Stimulated activated naive CD8-positive, alpha-beta T cell treated with anti-CD3 and anti-CD28 coated beads, Interleukin-15, Interleukin-2, amounts not matched to agents 100 ng/mL and 50 ng/mL, for 24 hours (primary cell): ENCODE measurements around the gene CAND2.

Experiments used
- H3K27ac Mint-ChIP-seq: one replicate; pipeline ENCODE4 v1.8.0; 2021; ENCODE audit warnings: mild to moderate bottlenecking, mixed read lengths
- H3K27me3 Mint-ChIP-seq: one replicate; pipeline ENCODE4 v1.8.0; 2021; ENCODE audit warnings: mixed read lengths
- H3K36me3 Mint-ChIP-seq: one replicate; pipeline ENCODE4 v1.8.0; 2021; ENCODE audit warnings: low read depth, mixed read lengths
- H3K4me1 Mint-ChIP-seq: one replicate; pipeline ENCODE4 v1.8.0; 2021; ENCODE audit warnings: low read depth, mixed read lengths
- H3K4me3 Mint-ChIP-seq: one replicate; pipeline ENCODE4 v1.8.0; 2021; ENCODE audit warnings: mild to moderate bottlenecking, mixed read lengths
- H3K9me3 Mint-ChIP-seq: one replicate; pipeline ENCODE4 v1.8.0; 2021; ENCODE audit warnings: mixed read lengths

CAND2 gene

GRCh38 chr3:12825156-12825555 is 28.7 kb downstream of the CAND2 start:
- H3K27me3 Mint-ChIP-seq = no peaks in the 10 kb centered on the region
- H3K27ac Mint-ChIP-seq = no peak overlapping the region
- H3K4me3 Mint-ChIP-seq = no peak overlapping the region
- H3K9me3 Mint-ChIP-seq = no peaks in the 10 kb centered on the region
- no peaks in the 10 kb centered on the region for H3K36me3 Mint-ChIP-seq
- no peaks in the 10 kb centered on the region for H3K4me1 Mint-ChIP-seq

GRCh38 chr3:12828751-12829150 is 32.3 kb downstream of the CAND2 start:
- no peaks in the 10 kb centered on the region for H3K27me3 Mint-ChIP-seq
- no peak overlapping the region for H3K27ac Mint-ChIP-seq
- H3K9me3 Mint-ChIP-seq = no peaks in the 10 kb centered on the region
- H3K4me1 Mint-ChIP-seq = no peaks in the 10 kb centered on the region
- H3K4me3 Mint-ChIP-seq = no peak overlapping the region
- peaks cover 29% of the 10 kb centered on the region for H3K36me3 Mint-ChIP-seq

DNA sequence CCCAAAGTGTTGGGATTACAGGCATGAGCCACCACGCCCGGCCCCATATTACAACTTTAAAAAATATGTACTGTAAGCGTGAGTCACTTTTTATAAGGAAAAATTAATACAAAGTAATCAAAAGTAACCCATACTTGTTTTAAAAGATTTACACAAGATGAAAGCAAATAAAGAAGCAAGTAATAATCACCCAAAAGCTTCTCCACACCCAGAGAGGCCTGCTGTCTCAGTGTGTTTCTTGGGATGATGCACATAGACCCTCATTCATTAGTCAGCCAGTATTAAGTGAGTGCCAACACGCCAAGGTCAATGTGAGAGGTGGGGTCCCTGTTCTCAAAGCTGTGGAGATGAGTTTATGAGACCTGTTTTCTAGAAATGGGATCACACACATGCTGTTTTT is 32.9 kb downstream of the CAND2 start:
- Mint-ChIP-seq H3K4me3 (no peak overlapping the region), H3K27me3 (no peaks in the 10 kb centered on the region), H3K36me3 (peaks cover 35% of the 10 kb centered on the region), H3K27ac (no peak overlapping the region), H3K4me1 (no peaks in the 10 kb centered on the region), H3K9me3 (no peaks in the 10 kb centered on the region)

GRCh38 chr3:12829886-12830784 is 33.7 kb downstream of the CAND2 start:
- H3K4me3 Mint-ChIP-seq = no peak overlapping the region

DNA sequence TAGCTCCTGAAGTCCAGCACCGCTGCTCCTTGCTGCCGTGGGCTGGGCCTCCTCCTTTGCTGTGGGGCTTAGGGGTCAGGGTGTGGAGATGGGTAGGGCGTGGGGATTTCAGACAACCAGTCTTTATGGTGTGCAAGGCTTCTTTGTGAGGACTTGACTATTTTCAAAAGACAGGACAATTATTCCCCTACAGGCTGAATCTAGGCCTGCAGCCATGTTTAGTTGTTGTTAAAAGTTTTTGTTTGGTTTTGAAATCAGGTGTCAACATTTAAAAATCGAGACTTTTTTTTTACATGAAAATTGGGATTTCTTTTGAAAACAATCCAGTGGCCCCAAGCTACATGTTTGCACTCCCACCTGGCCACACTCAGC is 34.3 kb downstream of the CAND2 start:
- Mint-ChIP-seq H3K4me1 (peaks cover 6% of the 10 kb centered on the region), H3K4me3 (no peak overlapping the region), H3K27me3 (no peaks in the 10 kb centered on the region), H3K27ac (no peak overlapping the region), H3K9me3 (no peaks in the 10 kb centered on the region), H3K36me3 (peaks cover 49% of the 10 kb centered on the region)

More at GRCh38 chr3:12829886-12830784, 33.7 kb downstream of the CAND2 start:
- H3K27ac Mint-ChIP-seq = peak overlapping the region; percentile 16
- peaks cover 43% of the 10 kb centered on the region for H3K36me3 Mint-ChIP-seq
- H3K4me1 Mint-ChIP-seq = peaks cover 1% of the 10 kb centered on the region
- H3K9me3 Mint-ChIP-seq = no peaks in the 10 kb centered on the region
- no peaks in the 10 kb centered on the region for H3K27me3 Mint-ChIP-seq

- H3K9me3 Mint-ChIP-seq = no peaks in the 10 kb centered on the region
- H3K4me3 Mint-ChIP-seq = no peak overlapping the region
- H3K4me1 Mint-ChIP-seq = peaks cover 7% of the 10 kb centered on the region
- no peak overlapping the region for H3K27ac Mint-ChIP-seq
- H3K36me3 Mint-ChIP-seq = peaks cover 55% of the 10 kb centered on the region
- no peaks in the 10 kb centered on the region for H3K27me3 Mint-ChIP-seq
These were observed 34.9 kb downstream of the CAND2 start for GRCh38 chr3:12831301-12831866.

- Mint-ChIP-seq H3K4me1 (peaks cover 18% of the 10 kb centered on the region), H3K4me3 (no peak overlapping the region), H3K27ac (peak overlapping the region; percentile 79), H3K9me3 (no peaks in the 10 kb centered on the region), H3K27me3 (no peaks in the 10 kb centered on the region), H3K36me3 (peaks cover 67% of the 10 kb centered on the region)
These were observed 36.1 kb downstream of the CAND2 start for GRCh38 chr3:12832350-12833221.

- peak overlapping the region; percentile 79 for H3K27ac Mint-ChIP-seq
- H3K27me3 Mint-ChIP-seq = no peaks in the 10 kb centered on the region
- H3K36me3 Mint-ChIP-seq = peaks cover 76% of the 10 kb centered on the region
- peak overlapping the region; percentile 26 for H3K4me3 Mint-ChIP-seq
- no peaks in the 10 kb centered on the region for H3K9me3 Mint-ChIP-seq
- H3K4me1 Mint-ChIP-seq = peaks cover 27% of the 10 kb centered on the region
These were observed 37.0 kb downstream of the CAND2 start for GRCh38 chr3:12833222-12834161.

GRCh38 chr3:12835052-12835665 is 38.7 kb downstream of the CAND2 start:
- peaks cover 93% of the 10 kb centered on the region for H3K36me3 Mint-ChIP-seq

GRCh38 chr3:12837295-12837986 is 41.0 kb downstream of the CAND2 start:
- Mint-ChIP-seq H3K36me3 (peaks cover 88% of the 10 kb centered on the region), H3K27ac (peak overlapping the region; percentile 91), H3K27me3 (no peaks in the 10 kb centered on the region), H3K4me3 (peak overlapping the region; percentile 98), H3K4me1 (peaks cover 56% of the 10 kb centered on the region), H3K9me3 (no peaks in the 10 kb centered on the region)

More at GRCh38 chr3:12835052-12835665, 38.7 kb downstream of the CAND2 start:
- H3K27me3 Mint-ChIP-seq = no peaks in the 10 kb centered on the region
- no peaks in the 10 kb centered on the region for H3K9me3 Mint-ChIP-seq
- H3K4me1 Mint-ChIP-seq = peaks cover 43% of the 10 kb centered on the region
- H3K4me3 Mint-ChIP-seq = no peak overlapping the region
- H3K27ac Mint-ChIP-seq = peak overlapping the region; percentile 67

GRCh38 chr3:12838179-12838965 is 41.9 kb downstream of the CAND2 start:
- H3K27me3 Mint-ChIP-seq = no peaks in the 10 kb centered on the region
- peaks cover 56% of the 10 kb centered on the region for H3K4me1 Mint-ChIP-seq
- peaks cover 80% of the 10 kb centered on the region for H3K36me3 Mint-ChIP-seq
- H3K4me3 Mint-ChIP-seq = peak overlapping the region; percentile 98
- H3K9me3 Mint-ChIP-seq = no peaks in the 10 kb centered on the region
- H3K27ac Mint-ChIP-seq = peak overlapping the region; percentile 99

DNA sequence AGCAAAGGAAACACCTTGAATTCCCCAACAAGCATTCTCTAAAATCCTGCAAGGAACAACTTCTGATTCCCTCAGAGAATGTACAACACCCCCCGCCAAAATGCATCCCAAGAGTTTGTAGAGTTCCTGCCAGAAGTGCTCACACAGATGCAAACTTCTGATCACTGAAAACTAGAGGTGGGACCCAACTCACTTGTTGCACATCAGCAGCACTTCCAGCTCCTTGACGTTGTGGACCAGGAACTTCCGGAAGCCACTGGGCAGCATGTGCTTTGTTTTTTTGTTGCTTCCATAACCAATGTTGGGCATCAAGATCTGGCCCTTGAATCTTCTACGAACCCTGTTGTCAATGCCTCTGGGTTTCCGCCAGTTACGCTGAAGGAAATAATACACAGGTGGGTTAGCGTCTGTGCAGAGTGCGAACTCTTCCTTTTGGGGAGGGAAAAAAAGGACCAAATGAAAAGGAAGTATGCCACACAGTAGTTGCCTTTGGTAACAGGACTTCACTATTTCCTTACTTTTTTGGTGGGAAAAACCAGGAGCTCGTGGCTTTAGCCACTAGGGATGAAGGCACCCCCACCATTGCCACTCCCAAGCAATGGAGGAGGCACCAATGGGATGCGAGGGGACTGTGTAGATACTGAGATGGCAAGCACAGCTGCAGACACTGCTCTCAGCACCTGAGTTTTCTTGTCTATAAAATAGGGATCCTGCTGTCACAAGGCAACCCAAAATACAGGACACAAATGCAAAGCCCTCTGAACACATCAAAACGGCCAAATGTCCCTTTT is 42.9 kb downstream of the CAND2 start:
- H3K36me3 Mint-ChIP-seq = peaks cover 70% of the 10 kb centered on the region

More for the DNA sequence above, 42.9 kb downstream of the CAND2 start:
- peak overlapping the region; percentile 98 for H3K4me3 Mint-ChIP-seq
- no peaks in the 10 kb centered on the region for H3K9me3 Mint-ChIP-seq
- H3K4me1 Mint-ChIP-seq = peaks cover 56% of the 10 kb centered on the region
- H3K27me3 Mint-ChIP-seq = no peaks in the 10 kb centered on the region
- peak overlapping the region; percentile 99 for H3K27ac Mint-ChIP-seq
